Gastrocnemius medialis (tissue), 4 donors: ENCODE measurements around the gene TIMP1.

Experiments used
- CTCF ChIP-seq, 5 experiments: fragments of 450-650 bp in 3 of 5; fragments of 200-600 bp in 2 of 5; sonication (generic) in 2 of 5; IDR thresholded peaks in 4 of 5; conservative IDR thresholded peaks in 1 of 5; 1 replicate in 4 of 5; 2 replicates in 1 of 5; pipeline ENCODE4 v1.5.1; 2016 to 2019; ENCODE audit warnings: antibody characterized with exemption in 5 of 5, mild to moderate bottlenecking in 3 of 5, moderate library complexity in 3 of 5
- POLR2A ChIP-seq, 2 donors: fragments of 450-650 bp; IDR thresholded peaks; one replicate each; pipeline ENCODE4 v1.6.1; 2017; ENCODE audit warnings: antibody characterized with exemption in 2 of 2, mild to moderate bottlenecking in 2 of 2, moderate library complexity in 2 of 2

- TF ChIP-seq CTCF (IDR thresholded peaks at IDR 0.05 in 4 of 5, conservative IDR thresholded peaks at IDR 0.05 in 1 of 5) (no peak), POLR2A (IDR thresholded peaks at IDR 0.05) (no peak)
These were observed 41.3 kb downstream of the TIMP1 start for GRCh38 chrX:47623540-47624027.
